HG03439 (cell line): ENCODE results near the gene HDGFL3.
"Not testable (repeated sequence)": the region's sequence is repeated elsewhere in the genome, so short reads cannot be mapped to it uniquely, and the experiment has no call there.

ENCODE experiments used
- ATAC-seq: cut with Tn5 transposase; IDR thresholded peaks from one replicate; pipeline ENCODE4 v1.9.1; 2021; ENCODE audit warnings: mild to moderate bottlenecking, moderate library complexity; ENCODE audit not compliant: unreplicated experiment

HDGFL3 gene

GRCh38 chr15:83194528-83194927 lies 13.1 kb downstream of the HDGFL3 start:
- no peak for ATAC-seq

- ATAC-seq, result no peak
These were observed 13.9 kb downstream of the HDGFL3 start for GRCh38 chr15:83193721-83194120.

GRCh38 chr15:83192742-83193141 lies 14.9 kb downstream of the HDGFL3 start:
- no peak for ATAC-seq

GRCh38 chr15:83190450-83190849 lies 17.2 kb downstream of the HDGFL3 start:
- no peak for ATAC-seq

GRCh38 chr15:83185561-83185960 lies 22.1 kb downstream of the HDGFL3 start:
- ATAC-seq, result no peak

GRCh38 chr15:83178869-83179325 lies 28.7 kb downstream of the HDGFL3 start:
- ATAC-seq, result no peak

GRCh38 chr15:83178390-83178789 lies 29.2 kb downstream of the HDGFL3 start:
- no peak for ATAC-seq

GRCh38 chr15:83174891-83175290 lies 32.7 kb downstream of the HDGFL3 start:
- no peak for ATAC-seq

- no peak for ATAC-seq
These were observed 37.0 kb downstream of the HDGFL3 start for GRCh38 chr15:83170474-83171165.

- not testable (repeated sequence) for ATAC-seq
These were observed 38.0 kb downstream of the HDGFL3 start for GRCh38 chr15:83169576-83169975.

GRCh38 chr15:83166830-83167229 lies 40.8 kb downstream of the HDGFL3 start:
- no peak for ATAC-seq

- ATAC-seq, result no peak
These were observed 41.4 kb downstream of the HDGFL3 start for GRCh38 chr15:83166218-83166617.

GRCh38 chr15:83164771-83165404 lies 42.7 kb downstream of the HDGFL3 start:
- no peak for ATAC-seq

- no peak for ATAC-seq
These were observed 43.4 kb downstream of the HDGFL3 start for GRCh38 chr15:83164111-83164770.

- ATAC-seq, result no peak
These were observed 44.6 kb downstream of the HDGFL3 start for GRCh38 chr15:83163032-83163431.

GRCh38 chr15:83160741-83161140 lies 46.9 kb downstream of the HDGFL3 start:
- no peak for ATAC-seq

- ATAC-seq, result no peak
These were observed 49.2 kb downstream of the HDGFL3 start for GRCh38 chr15:83158393-83158792.

GRCh38 chr15:83155942-83156341 lies 51.7 kb downstream of the HDGFL3 start:
- ATAC-seq, result no peak

GRCh38 chr15:83153288-83153687 lies 54.3 kb downstream of the HDGFL3 start:
- ATAC-seq, result no peak

GRCh38 chr15:83144771-83145170 lies 62.9 kb downstream of the HDGFL3 start:
- ATAC-seq, result no peak

GRCh38 chr15:83142151-83142550 lies 65.5 kb downstream of the HDGFL3 start:
- ATAC-seq, result not testable (repeated sequence)
